Ectodermal cell (in vitro differentiated cells): ENCODE measurements around the gene OR2L8.

Experiments used
- H3K27ac ChIP-seq: 2 replicates; pipeline ENCODE4 v1.7.0; 2013; ENCODE audit warnings: mild to moderate bottlenecking, low read depth, low read length; ENCODE audit not compliant: insufficient read depth, poor library complexity, severe bottlenecking
- H3K27me3 ChIP-seq: 2 replicates; pipeline ENCODE4 v1.7.0; 2013; ENCODE audit warnings: mild to moderate bottlenecking, low read length; ENCODE audit not compliant: insufficient read depth, control insufficient read depth, poor library complexity, severe bottlenecking
- H3K36me3 ChIP-seq: one replicate; pipeline ENCODE4 v1.7.0; 2013; ENCODE audit warnings: low read length; ENCODE audit not compliant: control insufficient read depth, insufficient read depth
- H3K4me1 ChIP-seq: one replicate; pipeline ENCODE4 v1.7.0; 2013; ENCODE audit warnings: low read length; ENCODE audit not compliant: control insufficient read depth, insufficient read depth
- H3K4me3 ChIP-seq: 2 replicates; pipeline ENCODE4 v1.7.0; 2013; ENCODE audit warnings: low read depth, low read length, control low read depth; ENCODE audit not compliant: insufficient read depth
- H3K9me3 ChIP-seq: 2 replicates; pipeline ENCODE4 v1.7.0; 2013; ENCODE audit warnings: mild to moderate bottlenecking, low read length, moderate library complexity; ENCODE audit not compliant: control insufficient read depth
- WGBS, 2 experiments: methylation state at CpG; one replicate each; pipeline ENCODE4 v1.1.7; 2013; ENCODE audit warnings: missing lambda C conversion rate in 2 of 2; 5-methylcytosine and 5-hydroxymethylcytosine counted together

OR2L8 gene

GRCh38 chr1:247966532-247967204 is 18.0 kb downstream of the OR2L8 start:
- 62 to 69% methylated on average over 4 to 5 of the region's 5 CpGs for WGBS, 2 experiments
- Histone ChIP-seq H3K4me3 (no peak overlapping the region), H3K27me3 (no peaks in the 10 kb centered on the region), H3K27ac (no peak overlapping the region), H3K9me3 (peaks cover 3% of the 10 kb centered on the region), H3K36me3 (no peaks in the 10 kb centered on the region), H3K4me1 (no peaks in the 10 kb centered on the region)

- no peaks in the 10 kb centered on the region for H3K27me3 ChIP-seq
- no peak overlapping the region for H3K4me3 ChIP-seq
- H3K27ac ChIP-seq, result no peak overlapping the region
- H3K4me1 ChIP-seq, result no peaks in the 10 kb centered on the region
- 50 to 74% methylated on average over 2 of the region's 2 CpGs for WGBS, 2 experiments
- peaks cover 9% of the 10 kb centered on the region for H3K9me3 ChIP-seq
- H3K36me3 ChIP-seq, result no peaks in the 10 kb centered on the region
These were observed 44.3 kb downstream of the OR2L8 start for GRCh38 chr1:247992986-247993385.

- Histone ChIP-seq H3K36me3 (no peaks in the 10 kb centered on the region), H3K4me3 (no peak overlapping the region), H3K9me3 (peaks cover 9% of the 10 kb centered on the region), H3K4me1 (no peaks in the 10 kb centered on the region), H3K27ac (no peak overlapping the region), H3K27me3 (no peaks in the 10 kb centered on the region)
- 36 to 43% methylated on average over 2 of the region's 2 CpGs for WGBS, 2 experiments
These were observed 50.2 kb downstream of the OR2L8 start for GRCh38 chr1:247998811-247999210.
